Activated T-helper 1 cell treated with anti-CD3 and anti-CD28 coated beads, Interleukin-12 subunit alpha, Interleukin-12 subunit beta, Interleukin-2, Interleukin-4 antibody, amounts not matched to agents 30 ng/mL and 10 ng/mL and 1 ng/mL, durations not matched to agents 14 hours and 24 hours and 36 hours (primary cell): ENCODE results near the gene ZSCAN23. TPM values are rescaled to one million over a fixed set of nuclear protein-coding genes. Genes with fewer than 3 reads are reported as not detected.
"Not testable (repeated sequence)": the region's sequence is repeated elsewhere in the genome, so short reads cannot be mapped to it uniquely, and the experiment has no call there.

Experiments used
- DNase-seq: peaks from one replicate; pipeline ENCODE4 v3.0.0; 2021; ENCODE audit warnings: low spot score
- H3K27ac Mint-ChIP-seq: one replicate; pipeline ENCODE4 v1.8.0; 2021; ENCODE audit warnings: mild to moderate bottlenecking, mixed read lengths
- H3K27me3 Mint-ChIP-seq: one replicate; pipeline ENCODE4 v1.8.0; 2022; ENCODE audit warnings: mild to moderate bottlenecking, moderate library complexity, mixed read lengths; ENCODE audit not compliant: insufficient read depth
- H3K36me3 Mint-ChIP-seq: one replicate; pipeline ENCODE4 v1.8.0; 2021; ENCODE audit warnings: low read depth, mixed read lengths
- H3K4me1 Mint-ChIP-seq: one replicate; pipeline ENCODE4 v1.8.0; 2021; ENCODE audit warnings: low read depth, mixed read lengths
- H3K4me3 Mint-ChIP-seq: one replicate; pipeline ENCODE4 v1.8.0; 2021; ENCODE audit warnings: mild to moderate bottlenecking, moderate library complexity, mixed read lengths
- H3K9me3 Mint-ChIP-seq: one replicate; pipeline ENCODE4 v1.8.0; 2021; ENCODE audit warnings: mixed read lengths
- intact Hi-C: fragments of 100-400 bp; cut with micrococcal nuclease; formaldehyde crosslinking; loops from one replicate; pipeline ENCODE4 v1.15.1; 2024
- total RNA-seq: library from RNA; stranded (reverse); gene quantifications from 2 replicates; pipeline ENCODE4 v1.2.3, GENCODE V29; 2022

ZSCAN23 gene
- total RNA-seq, 1 donor from 2014 or later: 2.2 TPM

DNA sequence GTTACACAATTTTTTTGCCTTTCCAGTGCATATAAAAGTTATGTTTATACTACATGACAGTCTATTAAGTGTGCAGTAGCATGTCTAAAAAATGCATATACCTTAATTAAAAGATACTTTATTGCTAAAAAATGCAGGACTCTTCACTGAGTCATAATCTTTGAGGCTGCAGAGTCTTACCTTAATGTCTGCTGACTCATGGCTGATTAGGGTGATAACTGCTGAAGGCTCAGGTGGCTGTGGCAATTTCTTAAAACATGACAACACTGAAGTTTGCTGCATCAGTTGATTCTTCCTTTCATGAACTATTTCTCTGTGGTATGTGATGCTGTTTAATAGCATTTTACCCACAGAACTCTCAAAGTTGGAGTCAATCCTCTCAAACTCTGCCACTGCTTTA, 19.1 kb downstream of the ZSCAN23 start:
- Mint-ChIP-seq H3K9me3 (peaks cover 6% of the 10 kb centered on the region), H3K4me1 (peaks cover 15% of the 10 kb centered on the region), H3K27me3 (peaks cover 30% of the 10 kb centered on the region), H3K27ac (no peak overlapping the region), H3K4me3 (no peak overlapping the region), H3K36me3 (peaks cover 3% of the 10 kb centered on the region)
- no peak for DNase-seq
- intact Hi-C loops: no loop called here

DNA sequence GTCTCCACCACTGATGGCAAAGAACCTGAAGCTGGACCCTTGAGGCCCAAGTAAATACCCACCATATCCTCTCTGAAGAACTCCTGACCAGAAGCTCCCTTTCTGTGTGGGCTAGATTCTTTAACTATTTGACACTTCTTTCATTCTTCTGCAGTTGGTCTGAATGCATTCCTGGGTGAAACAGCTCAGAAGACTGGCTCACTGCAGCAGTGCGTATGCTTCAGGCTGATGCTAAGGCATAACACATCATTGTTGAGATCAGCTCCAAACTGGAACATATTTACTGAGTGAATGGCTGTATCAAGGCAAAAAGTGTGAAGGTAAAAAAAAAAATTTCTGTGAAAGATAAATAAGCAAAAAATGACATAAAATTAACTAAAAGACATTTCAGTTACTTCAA, 19.7 kb downstream of the ZSCAN23 start:
- H3K27me3 Mint-ChIP-seq: peaks cover 26% of the 10 kb centered on the region
- intact Hi-C loops: no loop called here
- H3K36me3 Mint-ChIP-seq: peaks cover 3% of the 10 kb centered on the region
- H3K4me1 Mint-ChIP-seq: peaks cover 15% of the 10 kb centered on the region
- H3K4me3 Mint-ChIP-seq: no peak overlapping the region
- no peak for DNase-seq
- H3K27ac Mint-ChIP-seq: no peak overlapping the region
- H3K9me3 Mint-ChIP-seq: peaks cover 6% of the 10 kb centered on the region

DNA sequence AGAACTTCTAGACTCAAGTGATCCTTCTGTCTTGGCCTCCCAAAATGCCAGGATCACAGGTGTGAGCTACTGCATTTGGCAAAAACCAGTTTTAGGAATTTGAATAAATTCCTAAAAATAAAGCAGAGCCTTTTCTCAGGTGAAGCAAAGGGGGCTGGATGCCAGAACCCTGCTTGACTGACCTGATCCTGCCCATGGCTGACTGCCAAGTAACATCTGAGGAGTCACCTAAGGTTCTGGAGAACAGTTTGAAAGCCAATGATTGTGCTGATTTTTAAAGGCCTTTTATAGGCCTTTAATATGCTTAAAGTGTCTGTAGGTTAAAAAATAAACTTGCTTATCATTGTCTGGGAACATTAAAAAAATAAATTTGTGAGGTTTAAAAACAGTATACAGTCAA, 29.6 kb downstream of the ZSCAN23 start:
- Mint-ChIP-seq H3K4me3 (no peak overlapping the region), H3K27ac (no peak overlapping the region), H3K27me3 (peaks cover 23% of the 10 kb centered on the region), H3K4me1 (peaks cover 6% of the 10 kb centered on the region), H3K36me3 (peaks cover 4% of the 10 kb centered on the region), H3K9me3 (peaks cover 4% of the 10 kb centered on the region)
- no peak for DNase-seq
- intact Hi-C loops: no loop called here

DNA sequence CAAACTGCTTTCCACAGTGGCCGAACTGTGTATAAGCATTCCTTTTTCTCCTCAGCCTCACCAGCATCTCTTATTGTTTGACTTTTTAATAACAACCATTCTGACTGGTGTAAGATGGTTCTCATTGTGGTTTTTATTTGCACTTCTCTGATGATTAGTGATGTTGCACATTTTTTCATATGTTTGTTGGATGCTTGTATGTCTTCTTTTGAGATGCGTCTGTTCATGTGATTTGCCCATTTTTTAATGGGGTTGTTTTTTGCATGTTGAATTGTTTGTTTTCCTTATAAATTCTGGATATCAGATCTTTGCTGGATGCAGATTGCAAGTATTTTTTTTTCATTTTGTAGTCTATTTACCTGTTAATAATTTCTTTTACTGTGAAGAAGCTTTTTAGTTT, 32.5 kb downstream of the ZSCAN23 start:
- Mint-ChIP-seq H3K27me3 (peaks cover 20% of the 10 kb centered on the region), H3K4me1 (peaks cover 30% of the 10 kb centered on the region), H3K9me3 (peaks cover 4% of the 10 kb centered on the region), H3K36me3 (peaks cover 4% of the 10 kb centered on the region), H3K4me3 (no peak overlapping the region), H3K27ac (no peak overlapping the region)
- no peak for DNase-seq
- intact Hi-C loops: no loop called here

DNA sequence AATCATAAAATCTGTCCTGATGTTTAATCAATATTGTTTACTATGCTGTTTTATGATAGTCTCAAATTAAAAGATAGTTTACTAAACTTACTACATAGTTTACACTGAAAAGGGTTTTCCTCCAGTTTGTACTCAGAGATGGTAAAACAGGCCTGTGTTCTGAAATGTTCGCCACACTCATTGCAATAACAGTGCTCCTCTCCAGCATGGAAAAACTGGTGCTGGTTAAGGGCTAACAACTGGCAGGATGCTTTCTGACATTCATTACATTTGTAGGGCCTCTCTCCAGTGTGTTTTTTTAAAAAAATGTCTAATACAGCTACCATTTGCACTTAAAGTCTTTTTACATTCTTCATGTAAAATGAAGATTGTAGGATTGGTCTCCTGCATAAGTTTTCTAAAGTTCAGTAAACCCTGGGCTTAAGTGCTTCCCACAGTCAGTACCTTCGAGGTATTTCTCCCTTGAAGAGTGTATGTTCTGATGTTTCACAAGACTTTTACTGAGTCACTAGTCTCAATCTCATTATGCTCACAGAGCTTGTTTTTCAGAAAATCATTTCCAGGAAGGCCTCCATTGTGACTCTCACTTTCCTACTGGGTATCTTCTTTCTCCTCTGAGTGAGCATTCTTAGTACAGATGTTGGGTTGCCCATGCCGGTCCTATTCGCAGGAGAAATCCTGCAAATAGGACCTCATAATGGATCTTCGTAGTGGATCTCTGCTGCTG, 35.1 kb downstream of the ZSCAN23 start:
- peak overlapping the region; percentile 16 for H3K27ac Mint-ChIP-seq
- H3K27me3 Mint-ChIP-seq: peaks cover 15% of the 10 kb centered on the region
- peaks cover 9% of the 10 kb centered on the region for H3K9me3 Mint-ChIP-seq
- H3K36me3 Mint-ChIP-seq: peaks cover 4% of the 10 kb centered on the region
- H3K4me1 Mint-ChIP-seq: peaks cover 30% of the 10 kb centered on the region
- H3K4me3 Mint-ChIP-seq: no peak overlapping the region
- DNase-seq: no peak
- intact Hi-C loops: loop anchor here (1.0 kb wide), 2 partner anchors 9 to 18 kb away; partner anchors contain the start of gene ZSCAN12

DNA sequence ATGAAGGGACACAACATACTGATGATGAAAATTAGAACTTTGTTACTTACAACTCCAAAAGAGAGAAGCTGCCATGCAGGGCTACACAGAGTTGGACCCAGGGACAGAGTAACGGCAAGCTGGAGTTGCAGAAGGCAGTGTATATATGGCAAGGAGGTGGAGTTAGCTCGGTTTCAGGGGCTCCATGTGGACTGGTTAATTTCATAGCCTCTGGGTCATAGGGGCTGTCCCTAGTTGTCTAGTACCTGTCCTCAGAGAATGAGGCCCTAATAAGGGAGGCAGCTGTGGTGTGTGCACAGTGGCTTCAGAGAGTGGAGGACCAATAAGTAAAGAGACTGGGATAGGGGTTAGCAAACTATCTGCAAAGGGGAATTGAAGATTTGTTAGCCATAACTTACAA, 35.9 kb downstream of the ZSCAN23 start:
- H3K4me3 Mint-ChIP-seq: no peak overlapping the region
- intact Hi-C loops: no loop called here
- peaks cover 1% of the 10 kb centered on the region for H3K36me3 Mint-ChIP-seq
- H3K27me3 Mint-ChIP-seq: peaks cover 14% of the 10 kb centered on the region
- H3K9me3 Mint-ChIP-seq: peaks cover 9% of the 10 kb centered on the region
- H3K27ac Mint-ChIP-seq: no peak overlapping the region
- H3K4me1 Mint-ChIP-seq: peaks cover 30% of the 10 kb centered on the region
- DNase-seq: no peak

DNA sequence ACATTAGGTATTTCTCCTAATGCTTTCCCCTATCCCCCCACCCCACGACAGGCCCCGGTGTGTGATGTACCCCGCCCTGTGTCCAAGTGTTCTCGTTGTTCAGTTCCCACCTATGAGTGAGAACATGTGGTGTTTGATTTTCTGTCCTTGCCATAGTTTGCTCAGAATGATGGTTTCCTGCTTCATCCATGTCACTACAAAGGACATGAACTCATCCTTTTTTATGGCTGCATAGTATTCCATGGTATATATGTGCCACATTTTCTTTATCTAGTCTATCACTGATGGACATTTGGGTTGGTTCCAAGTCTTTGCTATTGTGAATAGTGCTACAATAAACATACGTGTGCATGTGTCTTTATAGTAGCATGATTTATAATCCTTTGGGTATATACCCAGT, 39.4 kb downstream of the ZSCAN23 start:
- intact Hi-C loops, H3K27ac Mint-ChIP-seq, H3K4me3 Mint-ChIP-seq, H3K36me3 Mint-ChIP-seq, DNase-seq: not testable (repeated sequence)
- Mint-ChIP-seq H3K27me3 (peaks cover 16% of the 10 kb centered on the region), H3K4me1 (peaks cover 35% of the 10 kb centered on the region), H3K9me3 (peaks cover 10% of the 10 kb centered on the region)

DNA sequence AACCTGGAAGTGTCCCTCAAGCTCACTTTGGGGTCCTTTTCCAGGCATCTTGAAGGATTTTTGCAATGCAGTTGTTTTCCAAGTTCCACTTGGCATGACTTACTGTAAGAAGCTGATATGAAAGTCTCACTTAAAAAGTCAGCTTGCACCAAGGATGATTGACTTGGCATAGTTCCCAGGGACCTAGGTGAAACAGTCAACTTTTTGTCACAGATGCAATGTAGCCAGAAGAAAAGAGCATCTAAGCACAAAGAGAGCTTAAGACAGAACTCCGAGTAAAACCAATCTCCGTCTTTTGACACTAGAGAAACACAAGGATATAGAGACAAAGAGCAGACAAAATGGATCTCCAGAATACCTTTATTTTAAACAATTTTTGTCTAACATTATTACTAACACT, 41.1 kb downstream of the ZSCAN23 start:
- H3K4me1 Mint-ChIP-seq: peaks cover 32% of the 10 kb centered on the region
- H3K4me3 Mint-ChIP-seq: no peak overlapping the region
- H3K36me3 Mint-ChIP-seq: peaks cover 13% of the 10 kb centered on the region
- no peak for DNase-seq
- no peak overlapping the region for H3K27ac Mint-ChIP-seq
- H3K27me3 Mint-ChIP-seq: peaks cover 16% of the 10 kb centered on the region
- H3K9me3 Mint-ChIP-seq: peaks cover 10% of the 10 kb centered on the region
- intact Hi-C loops: no loop called here

DNA sequence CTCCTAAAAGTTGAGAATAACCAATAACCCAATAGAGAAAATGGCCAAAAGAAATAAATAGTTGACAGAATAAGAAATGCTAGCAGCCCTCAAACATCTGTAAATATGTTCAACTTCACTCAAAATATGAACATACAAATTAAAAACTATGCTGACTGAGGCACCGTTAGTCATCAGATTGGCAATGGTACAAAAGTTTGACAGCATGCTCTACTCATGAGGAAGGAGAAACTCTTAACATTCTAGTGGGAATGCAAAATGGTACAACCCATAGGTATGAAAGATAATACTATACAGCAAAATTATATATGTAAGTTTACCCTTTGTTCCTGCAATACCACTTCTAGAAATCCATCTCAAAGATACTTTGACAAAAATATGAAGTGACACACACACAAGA, 42.1 kb downstream of the ZSCAN23 start:
- no peak overlapping the region for H3K4me3 Mint-ChIP-seq
- peaks cover 15% of the 10 kb centered on the region for H3K27me3 Mint-ChIP-seq
- peaks cover 10% of the 10 kb centered on the region for H3K9me3 Mint-ChIP-seq
- peaks cover 18% of the 10 kb centered on the region for H3K36me3 Mint-ChIP-seq
- DNase-seq: no peak
- intact Hi-C loops: no loop called here
- no peak overlapping the region for H3K27ac Mint-ChIP-seq
- H3K4me1 Mint-ChIP-seq: peaks cover 33% of the 10 kb centered on the region

DNA sequence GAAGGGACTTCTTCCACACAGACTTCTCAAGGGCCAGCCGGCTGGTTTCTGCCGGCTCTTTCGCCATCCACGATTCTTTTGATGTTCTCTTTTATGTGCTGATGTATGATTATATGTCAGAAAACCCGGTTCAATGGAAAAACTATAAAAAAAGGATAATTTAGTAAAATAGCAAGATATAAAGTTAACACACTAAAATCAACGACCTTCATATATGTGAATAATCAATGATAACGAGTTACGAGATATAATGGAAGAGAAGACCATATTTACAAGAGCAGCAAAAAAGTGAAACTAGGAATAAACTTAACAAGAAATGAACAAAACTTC, 43.2 kb downstream of the ZSCAN23 start:
- H3K4me1 Mint-ChIP-seq: peaks cover 43% of the 10 kb centered on the region

DNA sequence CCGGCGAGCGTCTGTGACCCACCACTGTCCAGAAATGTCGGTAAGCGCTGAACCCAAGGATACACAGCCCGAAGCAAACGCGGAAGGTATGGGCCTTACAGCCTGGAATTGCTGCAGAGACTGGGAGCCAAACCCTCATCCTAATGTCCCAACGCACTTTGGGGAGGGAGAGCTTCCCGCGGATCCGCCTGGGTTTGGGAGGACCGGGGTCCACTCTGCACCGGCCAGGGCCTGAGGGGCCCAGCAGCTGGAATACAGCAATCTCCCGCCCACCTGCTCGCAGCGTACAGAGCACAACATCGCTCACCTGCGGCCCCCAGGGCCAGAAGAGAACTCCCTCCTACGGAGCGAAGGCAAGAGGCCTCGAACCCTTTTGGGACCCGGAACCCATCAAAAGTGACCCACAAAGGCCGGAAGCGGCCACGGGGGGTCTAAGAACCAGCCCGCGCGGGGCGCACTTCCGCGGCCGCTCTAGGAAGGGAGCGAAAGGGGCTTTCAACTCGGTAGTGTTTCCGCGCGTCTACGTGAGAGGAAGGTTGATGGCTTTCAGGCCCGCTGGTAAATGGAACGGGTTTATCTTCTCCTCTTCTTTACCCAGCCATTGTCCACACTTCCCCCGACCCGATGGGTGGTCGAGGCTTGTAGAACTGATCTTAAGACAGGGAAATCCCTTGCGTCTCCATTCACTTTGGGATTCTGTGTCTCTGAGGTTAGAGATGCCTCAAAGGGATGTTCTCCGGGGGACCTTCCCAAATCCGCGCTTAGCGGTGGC, 43.8 kb downstream of the ZSCAN23 start, which contains the start of gene ZSCAN12:
Gene ZSCAN12, minus strand, starts transcription at position 398 of the 772 bp plus-strand sequence. CDS start 1,342 bp downstream, outside the sequence.
- peaks cover 25% of the 10 kb centered on the region for H3K36me3 Mint-ChIP-seq
- peaks cover 15% of the 10 kb centered on the region for H3K27me3 Mint-ChIP-seq
- intact Hi-C loops: loop anchor here (1.0 to 5.0 kb wide), 11 partner anchors 9 to 318 kb away; partner anchors contain the start of genes ZKSCAN3, ZKSCAN4, ZSCAN23 and ZSCAN26
- peaks cover 48% of the 10 kb centered on the region for H3K4me1 Mint-ChIP-seq
- peaks cover 10% of the 10 kb centered on the region for H3K9me3 Mint-ChIP-seq
- peak within 1 kb of the TSS; percentile 90 for H3K4me3 Mint-ChIP-seq
- peak; percentile 76 for DNase-seq
- H3K27ac Mint-ChIP-seq: peak within 1 kb of the TSS; percentile 84

More for the DNA sequence above, 43.2 kb downstream of the ZSCAN23 start:
- H3K36me3 Mint-ChIP-seq: peaks cover 24% of the 10 kb centered on the region
- no peak for DNase-seq
- peaks cover 15% of the 10 kb centered on the region for H3K27me3 Mint-ChIP-seq
- intact Hi-C loops: no loop called here
- peaks cover 10% of the 10 kb centered on the region for H3K9me3 Mint-ChIP-seq
- H3K27ac Mint-ChIP-seq: peak overlapping the region; percentile 84
- peak overlapping the region; percentile 90 for H3K4me3 Mint-ChIP-seq

DNA sequence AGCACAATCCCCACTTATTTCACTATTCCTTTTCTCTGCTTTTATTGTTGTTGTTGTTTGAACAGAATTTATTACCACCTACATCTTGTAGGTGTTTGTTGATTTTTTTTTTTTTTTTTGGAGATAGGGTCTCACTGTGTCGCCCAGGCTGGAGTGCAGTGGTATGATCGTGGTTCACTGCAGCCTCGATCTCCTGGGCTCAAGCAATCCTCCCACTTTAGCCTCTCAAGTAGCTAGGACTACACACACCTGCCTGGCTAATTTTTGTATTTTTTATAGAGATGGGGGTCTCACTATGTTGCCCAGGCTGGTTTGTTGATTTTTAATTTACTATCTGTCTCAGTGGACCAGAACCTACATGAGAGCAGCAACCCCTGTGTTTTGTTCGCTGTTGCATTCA, 47.4 kb downstream of the ZSCAN23 start:
- Mint-ChIP-seq H3K27ac (no peak overlapping the region), H3K27me3 (no peaks in the 10 kb centered on the region), H3K4me3 (no peak overlapping the region), H3K9me3 (peaks cover 9% of the 10 kb centered on the region), H3K4me1 (peaks cover 56% of the 10 kb centered on the region), H3K36me3 (peaks cover 48% of the 10 kb centered on the region)
- no peak for DNase-seq
- intact Hi-C loops: loop anchor here (5.0 kb wide), 2 partner anchors 76 to 91 kb away; no protein-coding TSS in a partner anchor
